Activated T-helper 2 cell treated with anti-CD3 and anti-CD28 coated beads, Interferon-gamma antibody, Interleukin-2, Interleukin-4, amounts not matched to agents 10 μg/mL and 5 μg/mL and 100 μg/mL, durations not matched to agents 14 hours and 24 hours and 36 hours (primary cell): ENCODE results near the gene PTPRG. TPM values are rescaled to one million over a fixed set of nuclear protein-coding genes. Genes with fewer than 3 reads are reported as not detected.

ENCODE experiments used
- DNase-seq: peaks from one replicate; pipeline ENCODE4 v3.0.0; 2021; ENCODE audit warnings: low spot score
- H3K27ac Mint-ChIP-seq: one replicate; pipeline ENCODE4 v1.8.0; 2021; ENCODE audit warnings: mixed read lengths
- H3K27me3 Mint-ChIP-seq: one replicate; pipeline ENCODE4 v1.8.0; 2021; ENCODE audit warnings: low read depth, mixed read lengths
- H3K36me3 Mint-ChIP-seq: one replicate; pipeline ENCODE4 v1.8.0; 2021; ENCODE audit warnings: low read depth, mixed read lengths
- H3K4me1 Mint-ChIP-seq: one replicate; pipeline ENCODE4 v1.8.0; 2021; ENCODE audit warnings: low read depth, mixed read lengths
- H3K4me3 Mint-ChIP-seq: one replicate; pipeline ENCODE4 v1.8.0; 2021; ENCODE audit warnings: low read depth, mild to moderate bottlenecking, moderate library complexity, mixed read lengths
- H3K9me3 Mint-ChIP-seq: one replicate; pipeline ENCODE4 v1.8.0; 2021; ENCODE audit warnings: mixed read lengths
- intact Hi-C: fragments of 100-400 bp; cut with micrococcal nuclease; formaldehyde crosslinking; loops from one replicate; pipeline ENCODE4 v1.15.1; 2023
- total RNA-seq: library from RNA; stranded (reverse); gene quantifications from 2 replicates; pipeline ENCODE4 v1.2.3, GENCODE V29; 2022

The PTPRG gene
- total RNA-seq, 1 donor from 2014 or later = 5.1 TPM

DNA sequence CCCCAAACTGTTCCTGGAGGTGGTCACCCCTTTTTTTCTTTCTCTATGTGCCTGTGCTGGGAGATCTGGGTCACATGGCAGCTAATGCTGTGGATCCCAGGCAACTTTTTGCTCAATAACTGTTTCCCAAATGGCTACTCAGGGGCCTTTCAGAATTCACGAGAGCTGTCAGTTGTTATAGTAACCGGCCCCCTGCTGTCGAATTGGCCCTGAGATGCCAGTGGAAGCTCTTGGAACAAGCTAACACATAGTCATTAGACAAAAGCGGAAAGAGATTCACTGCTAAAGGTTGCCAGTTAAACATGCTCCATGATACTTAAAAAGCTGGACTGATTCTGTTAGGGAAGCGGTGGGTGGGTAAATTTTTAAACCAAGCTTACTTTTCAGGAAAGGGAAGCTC, 667.8 kb downstream of the PTPRG start:
- Mint-ChIP-seq H3K4me3 (no peak overlapping the region), H3K27me3 (no peaks in the 10 kb centered on the region), H3K4me1 (no peaks in the 10 kb centered on the region), H3K36me3 (no peaks in the 10 kb centered on the region), H3K27ac (no peak overlapping the region), H3K9me3 (no peaks in the 10 kb centered on the region)
- intact Hi-C loops = no loop called here
- no peak for DNase-seq

GRCh38 chr3:62229908-62230307, 668.5 kb downstream of the PTPRG start:
- Mint-ChIP-seq H3K36me3 (no peaks in the 10 kb centered on the region), H3K4me1 (no peaks in the 10 kb centered on the region)
- DNase-seq = no peak

DNA sequence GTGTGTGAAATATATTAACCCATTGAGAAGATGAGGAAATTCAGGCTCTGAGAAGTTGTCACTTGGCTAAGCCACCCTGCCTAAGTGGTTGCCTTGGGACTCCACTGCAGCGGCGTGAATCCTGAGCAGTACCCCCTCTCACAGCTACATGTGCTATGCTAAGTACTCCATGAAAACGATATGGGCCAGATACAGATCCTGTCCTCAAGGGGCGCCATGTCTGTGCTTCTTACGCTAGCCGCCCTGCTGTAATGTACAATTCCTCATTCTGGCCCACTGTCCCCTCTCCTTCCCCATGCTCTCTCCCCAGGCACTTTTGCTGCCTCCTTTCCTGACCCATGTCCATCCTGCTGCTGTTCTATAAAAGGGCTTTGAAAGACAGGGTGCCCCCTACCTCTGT, 671.7 kb downstream of the PTPRG start:
- no peaks in the 10 kb centered on the region for H3K36me3 Mint-ChIP-seq
- intact Hi-C loops = no loop called here
- no peaks in the 10 kb centered on the region for H3K27me3 Mint-ChIP-seq
- no peaks in the 10 kb centered on the region for H3K9me3 Mint-ChIP-seq
- H3K27ac Mint-ChIP-seq = no peak overlapping the region
- no peak for DNase-seq
- peaks cover 4% of the 10 kb centered on the region for H3K4me1 Mint-ChIP-seq
- no peak overlapping the region for H3K4me3 Mint-ChIP-seq

More at GRCh38 chr3:62229908-62230307, 668.5 kb downstream of the PTPRG start:
- Mint-ChIP-seq H3K27me3 (no peaks in the 10 kb centered on the region), H3K9me3 (no peaks in the 10 kb centered on the region), H3K27ac (no peak overlapping the region), H3K4me3 (no peak overlapping the region)
- intact Hi-C loops = no loop called here

DNA sequence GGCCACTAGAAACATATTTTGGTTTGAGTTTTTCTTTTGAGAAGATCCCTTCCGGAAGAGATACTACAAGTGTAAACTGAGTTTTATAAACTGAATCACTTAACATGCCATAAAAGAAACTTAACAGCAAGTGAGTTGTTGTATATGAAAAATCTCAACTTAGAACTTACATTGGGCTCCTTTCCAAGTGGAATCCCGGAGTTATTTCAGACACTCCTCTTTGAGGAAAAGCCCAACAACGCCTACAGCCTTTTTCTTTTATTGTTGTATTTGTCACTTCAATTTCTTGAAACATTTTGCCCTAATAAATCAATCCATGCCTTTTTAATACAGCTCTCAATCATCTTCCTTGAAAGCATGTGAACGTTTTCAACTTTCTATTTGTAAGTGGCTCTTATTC, 674.6 kb downstream of the PTPRG start:
- H3K9me3 Mint-ChIP-seq = no peaks in the 10 kb centered on the region
- H3K4me3 Mint-ChIP-seq = no peak overlapping the region
- no peaks in the 10 kb centered on the region for H3K36me3 Mint-ChIP-seq
- intact Hi-C loops = no loop called here
- no peaks in the 10 kb centered on the region for H3K27me3 Mint-ChIP-seq
- H3K4me1 Mint-ChIP-seq = peaks cover 6% of the 10 kb centered on the region
- no peak for DNase-seq
- H3K27ac Mint-ChIP-seq = no peak overlapping the region

DNA sequence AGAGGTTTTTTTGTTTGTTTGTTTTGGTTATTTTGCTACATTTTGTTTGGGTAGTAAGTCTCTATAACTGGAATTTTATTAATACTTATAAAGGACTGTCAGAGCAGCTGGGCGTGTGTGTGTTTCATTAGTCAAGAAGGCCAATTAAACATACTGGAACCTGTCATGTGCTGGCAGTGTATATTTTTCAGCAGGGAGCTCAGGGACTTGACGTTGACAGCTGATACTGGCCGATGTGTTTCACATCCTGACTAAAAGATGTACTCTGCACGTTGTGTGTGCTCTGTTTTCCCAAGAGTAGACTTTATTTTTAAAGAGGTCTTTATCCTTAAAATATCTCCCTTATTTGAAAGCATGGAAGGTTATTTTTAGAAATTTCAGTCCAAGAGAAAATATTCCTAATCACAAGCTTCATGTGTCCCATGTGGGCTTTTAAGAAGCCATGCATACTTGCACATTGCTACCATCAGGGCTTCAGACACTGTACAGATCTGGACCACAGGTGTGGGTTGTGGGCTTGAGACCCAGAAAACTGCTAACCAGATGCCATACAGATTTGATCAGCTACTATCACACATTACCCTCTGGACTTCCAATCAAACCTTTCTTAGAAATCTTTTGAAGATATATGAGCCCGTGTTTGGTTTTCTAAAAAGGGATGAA, 676.0 kb downstream of the PTPRG start:
- H3K4me3 Mint-ChIP-seq = no peak overlapping the region
- no peaks in the 10 kb centered on the region for H3K9me3 Mint-ChIP-seq
- intact Hi-C loops = no loop called here
- H3K36me3 Mint-ChIP-seq = no peaks in the 10 kb centered on the region
- H3K4me1 Mint-ChIP-seq = peaks cover 6% of the 10 kb centered on the region
- H3K27ac Mint-ChIP-seq = no peak overlapping the region
- H3K27me3 Mint-ChIP-seq = no peaks in the 10 kb centered on the region
- no peak for DNase-seq

- no peak overlapping the region for H3K27ac Mint-ChIP-seq
- no peak for DNase-seq
- H3K27me3 Mint-ChIP-seq = no peaks in the 10 kb centered on the region
- peaks cover 6% of the 10 kb centered on the region for H3K4me1 Mint-ChIP-seq
- no peaks in the 10 kb centered on the region for H3K9me3 Mint-ChIP-seq
- H3K4me3 Mint-ChIP-seq = no peak overlapping the region
- intact Hi-C loops = no loop called here
- no peaks in the 10 kb centered on the region for H3K36me3 Mint-ChIP-seq
Measured at GRCh38 chr3:62238003-62238402, 676.6 kb downstream of the PTPRG start.

GRCh38 chr3:62238431-62238830, 677.1 kb downstream of the PTPRG start:
- Mint-ChIP-seq H3K27me3 (no peaks in the 10 kb centered on the region), H3K27ac (no peak overlapping the region)
- intact Hi-C loops = no loop called here

GRCh38 chr3:62241279-62241678, 679.9 kb downstream of the PTPRG start:
- H3K9me3 Mint-ChIP-seq = no peaks in the 10 kb centered on the region
- intact Hi-C loops = no loop called here
- H3K27me3 Mint-ChIP-seq = no peaks in the 10 kb centered on the region

More at GRCh38 chr3:62238431-62238830, 677.1 kb downstream of the PTPRG start:
- Mint-ChIP-seq H3K4me1 (peaks cover 6% of the 10 kb centered on the region), H3K4me3 (no peak overlapping the region), H3K9me3 (no peaks in the 10 kb centered on the region), H3K36me3 (no peaks in the 10 kb centered on the region)
- no peak for DNase-seq

GRCh38 chr3:62242831-62243509, 681.6 kb downstream of the PTPRG start:
- no peak overlapping the region for H3K4me3 Mint-ChIP-seq
- H3K27me3 Mint-ChIP-seq = no peaks in the 10 kb centered on the region
- H3K9me3 Mint-ChIP-seq = no peaks in the 10 kb centered on the region
- no peaks in the 10 kb centered on the region for H3K36me3 Mint-ChIP-seq
- no peak for DNase-seq
- H3K27ac Mint-ChIP-seq = no peak overlapping the region
- intact Hi-C loops = no loop called here
- peaks cover 3% of the 10 kb centered on the region for H3K4me1 Mint-ChIP-seq

More at GRCh38 chr3:62241279-62241678, 679.9 kb downstream of the PTPRG start:
- Mint-ChIP-seq H3K4me1 (peaks cover 6% of the 10 kb centered on the region), H3K27ac (no peak overlapping the region), H3K36me3 (no peaks in the 10 kb centered on the region), H3K4me3 (no peak overlapping the region)
- DNase-seq = no peak

DNA sequence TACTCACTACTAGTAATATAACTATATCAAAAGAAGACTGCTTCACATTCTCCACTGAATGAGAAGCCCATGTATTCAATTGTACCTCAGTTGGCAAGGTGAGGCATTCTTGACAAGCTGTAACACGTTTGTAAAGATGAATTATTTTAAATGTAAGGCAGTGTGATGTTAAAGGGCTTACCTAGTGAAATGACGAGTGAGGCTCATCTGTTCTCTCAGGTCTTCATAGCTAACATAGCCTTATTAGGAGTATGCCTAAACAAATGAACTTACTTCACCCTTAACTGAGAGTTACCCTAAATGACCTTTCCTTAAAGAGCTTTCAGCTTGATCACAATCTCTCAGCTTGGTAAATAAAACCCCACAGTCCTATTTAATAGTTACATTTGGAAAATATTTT, 684.7 kb downstream of the PTPRG start:
- Mint-ChIP-seq H3K27me3 (no peaks in the 10 kb centered on the region), H3K4me3 (no peak overlapping the region), H3K4me1 (no peaks in the 10 kb centered on the region), H3K9me3 (no peaks in the 10 kb centered on the region), H3K27ac (no peak overlapping the region), H3K36me3 (no peaks in the 10 kb centered on the region)
- intact Hi-C loops = no loop called here
- no peak for DNase-seq

GRCh38 chr3:62246985-62247384, 685.6 kb downstream of the PTPRG start:
- no peaks in the 10 kb centered on the region for H3K9me3 Mint-ChIP-seq
- H3K4me3 Mint-ChIP-seq = no peak overlapping the region
- intact Hi-C loops = no loop called here
- no peaks in the 10 kb centered on the region for H3K27me3 Mint-ChIP-seq
- DNase-seq = no peak
- no peak overlapping the region for H3K27ac Mint-ChIP-seq
- H3K4me1 Mint-ChIP-seq = no peaks in the 10 kb centered on the region
- H3K36me3 Mint-ChIP-seq = no peaks in the 10 kb centered on the region

DNA sequence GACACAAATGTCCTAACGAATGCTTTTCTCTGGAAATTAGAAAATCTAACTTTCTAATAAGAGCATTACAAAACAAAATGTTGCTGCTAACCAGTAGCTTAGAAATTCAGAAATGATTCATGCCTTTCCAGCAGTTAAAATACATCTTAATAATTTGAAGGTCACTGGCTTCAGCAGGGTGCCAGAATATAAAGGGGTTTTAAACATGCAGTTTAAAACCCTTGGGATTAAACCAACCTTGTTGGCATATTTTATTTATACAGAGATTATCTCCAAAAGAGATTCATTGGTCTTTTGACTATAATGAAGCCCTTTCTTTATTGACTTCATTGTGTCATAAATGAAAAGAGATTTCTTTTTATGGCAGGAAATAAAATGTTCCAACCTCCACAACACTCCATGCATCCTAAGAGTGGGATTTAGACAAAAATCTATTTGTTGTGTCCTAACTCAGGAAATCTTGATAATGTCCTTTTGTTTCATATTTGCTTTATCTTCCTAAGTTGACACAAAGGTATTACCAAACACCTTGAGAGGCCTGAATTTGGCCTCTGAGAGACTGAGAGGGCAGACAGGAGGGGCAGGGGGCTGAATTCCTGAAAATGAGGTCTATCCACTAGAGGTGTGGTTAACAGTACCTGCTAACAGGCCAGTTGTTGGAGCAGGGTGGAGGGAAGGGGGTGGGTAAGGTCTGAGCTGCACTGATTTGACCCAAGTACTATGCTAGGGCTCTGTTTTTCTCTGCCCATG, 687.5 kb downstream of the PTPRG start:
- H3K9me3 Mint-ChIP-seq = no peaks in the 10 kb centered on the region
- H3K27me3 Mint-ChIP-seq = no peaks in the 10 kb centered on the region
- intact Hi-C loops = no loop called here
- no peaks in the 10 kb centered on the region for H3K36me3 Mint-ChIP-seq
- no peaks in the 10 kb centered on the region for H3K4me1 Mint-ChIP-seq
- DNase-seq = no peak
- H3K27ac Mint-ChIP-seq = no peak overlapping the region
- no peak overlapping the region for H3K4me3 Mint-ChIP-seq

GRCh38 chr3:62249484-62249776, 688.1 kb downstream of the PTPRG start:
- H3K4me3 Mint-ChIP-seq = no peak overlapping the region
- intact Hi-C loops = no loop called here
- H3K9me3 Mint-ChIP-seq = no peaks in the 10 kb centered on the region
- no peaks in the 10 kb centered on the region for H3K4me1 Mint-ChIP-seq
- H3K27ac Mint-ChIP-seq = no peak overlapping the region
- DNase-seq = no peak
- no peaks in the 10 kb centered on the region for H3K27me3 Mint-ChIP-seq
- H3K36me3 Mint-ChIP-seq = no peaks in the 10 kb centered on the region
